ENCODE data around the gene WDR6. TPM values are rescaled to one million over a fixed set of nuclear protein-coding genes. Genes with fewer than 3 reads are reported as not detected.

Gene WDR6
- total and polyA plus RNA-seq, 2 donors (not counting 1 experiment from before 2014, with no cell fraction given): 58.7 to 77.9 TPM

GRCh38 chr3:49058011-49058410, 50.8 kb downstream of the WDR6 start:
- H3K9ac ChIP-seq (ENCODE audit: insufficient read depth, low read length): no peak overlapping the region
- H4K20me1 ChIP-seq (ENCODE audit: control insufficient read depth, extremely low read depth, insufficient read depth, low read length): no peaks in the 10 kb centered on the region
- H3K27me3 ChIP-seq (ENCODE audit: control insufficient read depth, insufficient read depth, low read length): no peaks in the 10 kb centered on the region
- H3K4me1 ChIP-seq (ENCODE audit: control insufficient read depth, extremely low read depth, insufficient read depth, low read length): no peaks in the 10 kb centered on the region
- no peak for TF ChIP-seq EZH2 (IDR thresholded peaks at IDR 0.05; ENCODE audit: low read length, missing control alignments)
- TF ChIP-seq CTCF (conservative IDR thresholded peaks at IDR 0.05 in 1 of 2, IDR thresholded peaks at IDR 0.05 in 1 of 2; ENCODE audit: low read depth in 1 of 2, low read length in 2 of 2): no peak
- no peak for DNase-seq (ENCODE audit: low read depth in 2 of 2)
- no peak overlapping the region for H3K4me2 ChIP-seq (ENCODE audit: extremely low read depth, insufficient read depth, low read length)
- peaks cover 3% of the 10 kb centered on the region for H3K79me2 ChIP-seq (ENCODE audit: control insufficient read depth, insufficient read depth, low read length)
- no peak overlapping the region for H2AFZ ChIP-seq (ENCODE audit: low read length)
- no peak overlapping the region for H3K4me3 ChIP-seq (replicated peaks in 1 of 4; ENCODE audit: control extremely low read depth in 1 of 4, insufficient read depth in 1 of 4, low read depth in 3 of 4, low read length in 4 of 4)
- no peaks in the 10 kb centered on the region for H3K9me3 ChIP-seq (ENCODE audit: control insufficient read depth, insufficient read depth, low read depth, low read length)
- no peak overlapping the region for H3K27ac ChIP-seq (ENCODE audit: insufficient read depth, low read length)
- H3K36me3 ChIP-seq (ENCODE audit: control insufficient read depth, insufficient read depth, low read length): peaks cover 10% of the 10 kb centered on the region

Other genes starting within 250 kb of the WDR6 start
- gene PRKAR2A, start 159.5 kb upstream of the WDR6 start, total RNA-seq: 17.8 and 18.7 TPM in 2 replicates
- 19.1 and 22.3 TPM in 2 replicates for gene PRKAR2A, start 159.5 kb upstream of the WDR6 start, polyA plus RNA-seq
- 13.1 and 25.1 TPM in 2 replicates for gene SLC25A20, start 108.5 kb upstream of the WDR6 start, total RNA-seq
- gene SLC25A20, start 108.5 kb upstream of the WDR6 start, polyA plus RNA-seq: 40.3 and 40.6 TPM in 2 replicates
- gene ARIH2, start 88.5 kb upstream of the WDR6 start, total RNA-seq: 80.1 and 91.7 TPM in 2 replicates
- gene ARIH2, start 88.5 kb upstream of the WDR6 start, polyA plus RNA-seq: 65.8 and 71.4 TPM in 2 replicates
- gene P4HTM, start 17.1 kb upstream of the WDR6 start, total RNA-seq: 33.4 and 46.7 TPM in 2 replicates
- gene P4HTM, start 17.1 kb upstream of the WDR6 start, polyA plus RNA-seq: 16.0 and 16.2 TPM in 2 replicates
- gene DALRD3, start 11.2 kb downstream of the WDR6 start, total RNA-seq: 53.4 and 70.2 TPM in 2 replicates
- gene DALRD3, start 11.2 kb downstream of the WDR6 start, polyA plus RNA-seq: 40.2 and 50.8 TPM in 2 replicates
- gene NDUFAF3, start 14.7 kb downstream of the WDR6 start, total RNA-seq: 71.1 and 113 TPM in 2 replicates
- 57.3 and 69.1 TPM in 2 replicates for gene NDUFAF3, start 14.7 kb downstream of the WDR6 start, polyA plus RNA-seq
- 448 and 560 TPM in 2 replicates for gene IMPDH2, start 22.0 kb downstream of the WDR6 start, total RNA-seq
- 187 and 203 TPM in 2 replicates for gene IMPDH2, start 22.0 kb downstream of the WDR6 start, polyA plus RNA-seq
- gene QRICH1, start 86.7 kb downstream of the WDR6 start, total RNA-seq: 50.3 and 59.0 TPM in 2 replicates
- 48.7 and 71.6 TPM in 2 replicates for gene QRICH1, start 86.7 kb downstream of the WDR6 start, polyA plus RNA-seq
- 292 and 304 TPM in 2 replicates for gene QARS1, start 97.4 kb downstream of the WDR6 start, total RNA-seq
- gene QARS1, start 97.4 kb downstream of the WDR6 start, polyA plus RNA-seq: 164 and 166 TPM in 2 replicates
- gene USP19, start 113.4 kb downstream of the WDR6 start, total RNA-seq: 49.1 and 53.8 TPM in 2 replicates
- gene USP19, start 113.4 kb downstream of the WDR6 start, polyA plus RNA-seq: 23.3 and 25.0 TPM in 2 replicates
- 747 and 1,026 TPM in 2 replicates for gene LAMB2, start 125.7 kb downstream of the WDR6 start, total RNA-seq
- 285 and 375 TPM in 2 replicates for gene LAMB2, start 125.7 kb downstream of the WDR6 start, polyA plus RNA-seq
- 16.4 and 17.8 TPM in 2 replicates for gene CCDC71, start 158.9 kb downstream of the WDR6 start, total RNA-seq
- gene CCDC71, start 158.9 kb downstream of the WDR6 start, polyA plus RNA-seq: 13.0 and 16.1 TPM in 2 replicates
- 40.5 and 42.6 TPM in 2 replicates for gene KLHDC8B, start 164.2 kb downstream of the WDR6 start, total RNA-seq
- gene KLHDC8B, start 164.2 kb downstream of the WDR6 start, polyA plus RNA-seq: 26.7 and 34.4 TPM in 2 replicates

All from fibroblast of lung (primary cell).